ENCODE data around the gene NXPH1. TPM values are rescaled to one million over a fixed set of nuclear protein-coding genes. Genes with fewer than 3 reads are reported as not detected.
A peak's percentile ranks its signal among the peaks of the same experiment; 100 is the strongest.

Gene NXPH1
- total RNA-seq, 2 donors from 2014 or later, result 0.24 TPM; not detected in 1

DNA sequence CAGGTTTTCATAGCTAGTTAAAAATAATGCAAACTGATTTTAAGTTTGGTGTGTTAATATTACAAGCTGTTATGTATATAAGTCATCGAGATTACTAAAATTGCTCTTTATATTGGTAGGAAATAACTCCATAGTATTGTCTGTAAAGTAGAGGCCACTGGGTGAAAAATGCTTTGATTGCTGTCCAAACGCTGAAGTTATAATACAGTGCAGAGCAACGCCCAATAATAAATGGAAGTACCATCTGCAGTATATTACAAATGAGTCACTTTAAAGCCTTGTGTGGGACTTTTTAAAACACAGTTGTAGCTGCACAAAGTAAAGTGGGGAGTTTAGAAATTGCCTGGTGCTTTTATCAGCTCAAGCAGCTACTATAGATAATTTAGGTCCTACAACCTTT, 196.1 kb downstream of the NXPH1 start:
- peaks cover 16% of the 10 kb centered on the region for H3K27me3 ChIP-seq (ENCODE audit: control insufficient read depth, insufficient read depth, low read length, poor library complexity, severe bottlenecking)
- Mint-ChIP-seq H3K4me1 (peaks cover 8% of the 10 kb centered on the region), H3K4me3 (no peak overlapping the region), H3K27ac (no peak overlapping the region), H3K27me3 (ENCODE audit: insufficient read depth) (no peaks in the 10 kb centered on the region), H3K36me3 (ENCODE audit: low read depth) (no peaks in the 10 kb centered on the region), H3K9me3 (peaks cover 4% of the 10 kb centered on the region)
- no peaks in the 10 kb centered on the region for H3K4me1 ChIP-seq (ENCODE audit: control insufficient read depth, insufficient read depth, low read length)
- TF ChIP-seq CTCF (conservative IDR thresholded peaks at IDR 0.05), result no peak
- H3K36me3 ChIP-seq (ENCODE audit: control insufficient read depth, insufficient read depth, low read length), result no peaks in the 10 kb centered on the region
- H3K4me3 ChIP-seq (ENCODE audit: low read length), result no peak overlapping the region
- no peak overlapping the region for H3K27ac ChIP-seq (ENCODE audit: low read depth, low read length)
- H3K9ac ChIP-seq (ENCODE audit: extremely low read depth, low read length, poor library complexity, severe bottlenecking), result no peak overlapping the region
- no peaks in the 10 kb centered on the region for H3K9me3 ChIP-seq (ENCODE audit: control insufficient read depth, low read length)
- no peak for DNase-seq
- WGBS, 2 experiments (ENCODE audit: insufficient coverage in 1 of 2, insufficient read length in 1 of 2), result 93 to 95% methylated on average over 3 of the region's 3 CpGs

GRCh38 chr7:8637322-8637721, 203.9 kb downstream of the NXPH1 start:
- no peaks in the 10 kb centered on the region for H3K27me3 Mint-ChIP-seq (ENCODE audit: insufficient read depth)
- peaks cover 4% of the 10 kb centered on the region for H3K4me1 Mint-ChIP-seq
- no peak overlapping the region for H3K27ac ChIP-seq (ENCODE audit: low read depth, low read length)
- H3K36me3 ChIP-seq (ENCODE audit: control insufficient read depth, insufficient read depth, low read length), result no peaks in the 10 kb centered on the region
- H3K4me3 Mint-ChIP-seq, result no peak overlapping the region
- no peak for DNase-seq
- 82 to 92% methylated on average over 2 to 4 of the region's 4 CpGs for WGBS, 2 experiments (ENCODE audit: insufficient coverage in 1 of 2, insufficient read length in 1 of 2)
- peaks cover 4% of the 10 kb centered on the region for H3K9me3 Mint-ChIP-seq
- H3K4me1 ChIP-seq (ENCODE audit: control insufficient read depth, insufficient read depth, low read length), result peaks cover 4% of the 10 kb centered on the region
- H3K27ac Mint-ChIP-seq, result no peak overlapping the region
- no peak for TF ChIP-seq CTCF (conservative IDR thresholded peaks at IDR 0.05)
- no peak overlapping the region for H3K4me3 ChIP-seq (ENCODE audit: low read length)
- H3K36me3 Mint-ChIP-seq (ENCODE audit: low read depth), result no peaks in the 10 kb centered on the region
- no peak overlapping the region for H3K9ac ChIP-seq (ENCODE audit: extremely low read depth, low read length, poor library complexity, severe bottlenecking)
- H3K9me3 ChIP-seq (ENCODE audit: control insufficient read depth, low read length), result no peaks in the 10 kb centered on the region
- H3K27me3 ChIP-seq (ENCODE audit: control insufficient read depth, insufficient read depth, low read length, poor library complexity, severe bottlenecking), result no peaks in the 10 kb centered on the region

- no peak overlapping the region for H3K4me3 ChIP-seq (ENCODE audit: low read length)
- no peaks in the 10 kb centered on the region for H3K36me3 ChIP-seq (ENCODE audit: control insufficient read depth, insufficient read depth, low read length)
- 90% methylated on average over 6 to 7 of the region's 7 CpGs for WGBS, 2 experiments (ENCODE audit: insufficient coverage in 1 of 2, insufficient read length in 1 of 2)
- H3K4me3 Mint-ChIP-seq, result no peak overlapping the region
- no peak overlapping the region for H3K27ac ChIP-seq (ENCODE audit: low read depth, low read length)
- H3K9me3 ChIP-seq (ENCODE audit: control insufficient read depth, low read length), result no peaks in the 10 kb centered on the region
- peaks cover 4% of the 10 kb centered on the region for H3K4me1 ChIP-seq (ENCODE audit: control insufficient read depth, insufficient read depth, low read length)
- TF ChIP-seq CTCF (conservative IDR thresholded peaks at IDR 0.05), result no peak
- peaks cover 4% of the 10 kb centered on the region for H3K4me1 Mint-ChIP-seq
- peaks cover 4% of the 10 kb centered on the region for H3K9me3 Mint-ChIP-seq
- no peaks in the 10 kb centered on the region for H3K36me3 Mint-ChIP-seq (ENCODE audit: low read depth)
- DNase-seq, result peak; percentile 45
- no peaks in the 10 kb centered on the region for H3K27me3 ChIP-seq (ENCODE audit: control insufficient read depth, insufficient read depth, low read length, poor library complexity, severe bottlenecking)
- no peaks in the 10 kb centered on the region for H3K27me3 Mint-ChIP-seq (ENCODE audit: insufficient read depth)
- no peak overlapping the region for H3K9ac ChIP-seq (ENCODE audit: extremely low read depth, low read length, poor library complexity, severe bottlenecking)
- no peak overlapping the region for H3K27ac Mint-ChIP-seq
Measured at GRCh38 chr7:8638076-8638475, 204.7 kb downstream of the NXPH1 start.
